AG09319 (cell line): ENCODE data around the gene CDH23.

Source experiments
- DNase-seq: peaks from one replicate; pipeline ENCODE4 v3.0.0-alpha.2; 2010; ENCODE audit warnings: low read depth; ENCODE audit errors: extremely low read depth
- CTCF ChIP-seq: IDR thresholded peaks from 2 replicates; pipeline ENCODE4 v1.5.1; 2011; ENCODE audit warnings: low read depth, mild to moderate bottlenecking, inconsistent platforms, low read length, moderate library complexity

The CDH23 gene

GRCh38 chr10:71409516-71410104 lies 12.9 kb downstream of the CDH23 start:
- no peak for DNase-seq
- TF ChIP-seq CTCF, result no peak

GRCh38 chr10:71413581-71413980 lies 16.9 kb downstream of the CDH23 start:
- no peak for DNase-seq
- TF ChIP-seq CTCF, result no peak

- no peak for TF ChIP-seq CTCF
- no peak for DNase-seq
These were observed 17.6 kb downstream of the CDH23 start for GRCh38 chr10:71414359-71414758.

GRCh38 chr10:71419002-71419540 lies 22.4 kb downstream of the CDH23 start:
- no peak for TF ChIP-seq CTCF
- DNase-seq, result no peak

- TF ChIP-seq CTCF, result no peak
- no peak for DNase-seq
These were observed 23.0 kb downstream of the CDH23 start for GRCh38 chr10:71419750-71420149.

GRCh38 chr10:71421075-71421434 lies 24.3 kb downstream of the CDH23 start:
- no peak for DNase-seq
- TF ChIP-seq CTCF, result no peak

GRCh38 chr10:71423250-71423649 lies 26.5 kb downstream of the CDH23 start:
- no peak for DNase-seq
- no peak for TF ChIP-seq CTCF
